Sigmoid colon (tissue), 7 donors: ENCODE data around the gene SORCS1. TPM values are rescaled to one million over a fixed set of nuclear protein-coding genes. Genes with fewer than 3 reads are reported as not detected.

Experiments
- DNase-seq: peaks from one replicate; pipeline ENCODE4 v3.0.0-alpha.2; 2019
- H3K27ac ChIP-seq, 4 donors: fragments of 200-600 bp; sonication (generic); one replicate each; pipeline ENCODE4 v1.5.1; 2016 to 2019; ENCODE audit warnings: mild to moderate bottlenecking in 1 of 4
- H3K27me3 ChIP-seq, 3 donors: fragments of 200-600 bp; sonication (generic); one replicate each; pipeline ENCODE4 v1.5.1; 2019; ENCODE audit warnings: mild to moderate bottlenecking in 1 of 3
- H3K36me3 ChIP-seq, 4 donors: fragments of 200-600 bp; sonication (generic); one replicate each; pipeline ENCODE4 v1.5.1; 2016 to 2019
- H3K4me1 ChIP-seq, 4 donors: fragments of 200-600 bp; sonication (generic); one replicate each; pipeline ENCODE4 v1.5.1; 2017 to 2019
- H3K4me3 ChIP-seq, 4 donors: fragments of 200-600 bp; sonication (generic); one replicate each; pipeline ENCODE4 v1.5.1; 2017 to 2019; ENCODE audit warnings: mild to moderate bottlenecking in 2 of 4, moderate library complexity in 1 of 4
- H3K9me3 ChIP-seq, 4 donors: fragments of 200-600 bp in 3 of 4; sonication (generic) in 3 of 4; one replicate each; pipeline versions ENCODE4 v1.5.1 to v1.6.1; 2013 to 2019
- EP300 ChIP-seq, 4 donors: sonication (generic); formaldehyde crosslinking; IDR thresholded peaks; one replicate each; pipeline ENCODE4 v1.6.1; 2017; ENCODE audit warnings: antibody characterized with exemption in 4 of 4
- POLR2A ChIP-seq, 2 donors: fragments of 450-650 bp; IDR thresholded peaks; one replicate each; pipeline ENCODE4 v1.6.1; 2016; ENCODE audit warnings: antibody characterized with exemption in 2 of 2, mild to moderate bottlenecking in 2 of 2, moderate library complexity in 2 of 2
- POLR2AphosphoS5 ChIP-seq, 4 donors: sonication (generic); formaldehyde crosslinking; IDR thresholded peaks; one replicate each; pipeline ENCODE4 v1.6.1; 2017; ENCODE audit warnings: antibody characterized with exemption in 4 of 4
- WGBS, 2 donors: extraction: QIAGEN DNeasy Blood & Tissue Kit; methylation state at CpG; one replicate each; pipeline ENCODE4 v1.1.7; 2013; 5-methylcytosine and 5-hydroxymethylcytosine counted together
- intact Hi-C: fragments of 100-400 bp; cut with DNase I; formaldehyde crosslinking; loops from one replicate; pipeline ENCODE4 v1.15.1; 2023
- polyA plus RNA-seq, 3 donors: library from polyadenylated mRNA; stranded (reverse); fragments of 200-250 nt; gene quantifications; one replicate each; pipeline ENCODE4 v1.2.3, GENCODE V29; 2013
- total RNA-seq, 4 donors: library from RNA; depleted of rRNA; stranded (reverse); fragments of >200 nt; gene quantifications; one replicate each; pipeline ENCODE4 v1.1.0, GENCODE V29; 2016
- TF ChIP-seq, protein P1 (sequence below), 4 experiments: fragments of 450-650 bp in 3 of 4; fragments of 200-600 bp in 1 of 4; IDR thresholded peaks; one replicate each; pipeline ENCODE4 v1.5.1; 2016 to 2019; ENCODE audit warnings: antibody characterized with exemption in 4 of 4, mild to moderate bottlenecking in 3 of 4, moderate library complexity in 2 of 4
- donor health status: healthy with polysubstance abuse.
- donor health status: Bipolar disorder and iron deficiency.
- donor health status: healthy.

Gene SORCS1
- total and polyA plus RNA-seq, 7 donors: 2.5 to 18.3 (median 8.7) TPM; not detected in 1

DNA sequence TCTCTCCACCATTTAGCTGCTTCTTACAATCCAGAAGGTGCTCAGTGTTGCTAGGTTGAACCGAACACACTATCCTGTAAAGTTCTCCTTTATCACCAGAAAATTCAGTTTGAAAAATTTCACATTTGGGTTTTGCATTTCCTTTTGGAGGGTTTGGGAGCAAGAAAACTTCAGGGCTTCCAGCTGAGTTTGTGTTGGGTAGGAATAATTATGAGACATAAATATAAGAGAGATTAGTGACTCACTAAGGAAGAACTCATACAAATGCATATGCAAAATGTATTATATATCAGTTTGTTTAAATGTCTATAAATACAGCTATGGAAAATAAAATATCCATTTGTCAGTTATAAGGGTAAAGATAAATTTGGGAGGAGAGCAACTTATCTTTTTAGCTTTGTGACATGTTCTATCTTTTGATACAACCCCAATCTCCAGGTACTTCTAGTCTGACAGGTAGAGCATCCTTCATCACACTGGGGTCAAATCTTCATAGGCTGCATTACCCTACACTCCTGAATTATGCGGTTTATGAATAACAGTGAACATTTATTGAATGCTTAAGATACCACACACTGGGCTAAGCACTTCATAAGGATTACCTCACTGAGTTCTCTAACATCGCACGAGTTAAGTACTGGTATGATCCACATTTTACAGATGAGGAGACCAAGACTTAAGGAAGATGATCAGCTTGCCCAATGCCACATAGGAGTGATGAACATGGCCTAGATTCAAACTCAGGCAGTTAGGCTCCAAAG lies 304.4 kb downstream of the SORCS1 start:
- WGBS, 2 donors: 92 to 94% methylated on average over 4 of the region's 4 CpGs
- TF ChIP-seq POLR2A (IDR thresholded peaks at IDR 0.05): no peak
- TF ChIP-seq, protein P1, sequence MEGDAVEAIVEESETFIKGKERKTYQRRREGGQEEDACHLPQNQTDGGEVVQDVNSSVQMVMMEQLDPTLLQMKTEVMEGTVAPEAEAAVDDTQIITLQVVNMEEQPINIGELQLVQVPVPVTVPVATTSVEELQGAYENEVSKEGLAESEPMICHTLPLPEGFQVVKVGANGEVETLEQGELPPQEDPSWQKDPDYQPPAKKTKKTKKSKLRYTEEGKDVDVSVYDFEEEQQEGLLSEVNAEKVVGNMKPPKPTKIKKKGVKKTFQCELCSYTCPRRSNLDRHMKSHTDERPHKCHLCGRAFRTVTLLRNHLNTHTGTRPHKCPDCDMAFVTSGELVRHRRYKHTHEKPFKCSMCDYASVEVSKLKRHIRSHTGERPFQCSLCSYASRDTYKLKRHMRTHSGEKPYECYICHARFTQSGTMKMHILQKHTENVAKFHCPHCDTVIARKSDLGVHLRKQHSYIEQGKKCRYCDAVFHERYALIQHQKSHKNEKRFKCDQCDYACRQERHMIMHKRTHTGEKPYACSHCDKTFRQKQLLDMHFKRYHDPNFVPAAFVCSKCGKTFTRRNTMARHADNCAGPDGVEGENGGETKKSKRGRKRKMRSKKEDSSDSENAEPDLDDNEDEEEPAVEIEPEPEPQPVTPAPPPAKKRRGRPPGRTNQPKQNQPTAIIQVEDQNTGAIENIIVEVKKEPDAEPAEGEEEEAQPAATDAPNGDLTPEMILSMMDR (IDR thresholded peaks at IDR 0.05): no peak
- no peak for TF ChIP-seq POLR2AphosphoS5 (IDR thresholded peaks at IDR 0.05)
- no peak for TF ChIP-seq EP300 (IDR thresholded peaks at IDR 0.05)
- no peak for DNase-seq
- H3K4me3 ChIP-seq: no peak overlapping the region
- H3K9me3 ChIP-seq: no peaks in the 10 kb centered on the region
- no peaks in the 10 kb centered on the region for H3K27me3 ChIP-seq
- no peaks in the 10 kb centered on the region for H3K4me1 ChIP-seq
- no peak overlapping the region for H3K27ac ChIP-seq
- intact Hi-C loops: no loop called here
- no peaks in the 10 kb centered on the region for H3K36me3 ChIP-seq

DNA sequence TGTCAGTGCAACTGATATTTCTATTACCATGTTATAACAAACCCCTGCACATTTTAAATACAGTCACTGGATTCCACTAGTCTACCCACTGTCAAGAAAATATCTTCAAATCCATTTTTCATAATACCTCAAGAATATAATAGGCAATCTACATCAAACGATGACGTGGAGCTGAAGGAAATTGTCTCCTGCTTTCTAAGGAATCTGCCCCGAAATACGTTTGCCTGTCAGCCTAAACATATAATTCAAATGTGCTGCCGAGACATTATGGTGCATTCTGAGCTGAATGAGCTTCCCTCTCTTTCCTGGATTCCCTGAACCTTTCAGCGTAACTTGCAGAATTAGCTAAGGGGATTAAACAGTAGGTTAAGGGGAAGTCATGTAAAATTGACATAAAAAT lies 306.8 kb downstream of the SORCS1 start:
- no peaks in the 10 kb centered on the region for H3K4me1 ChIP-seq
- TF ChIP-seq POLR2AphosphoS5 (IDR thresholded peaks at IDR 0.05): no peak
- TF ChIP-seq POLR2A (IDR thresholded peaks at IDR 0.05): no peak
- TF ChIP-seq EP300 (IDR thresholded peaks at IDR 0.05): no peak
- TF ChIP-seq, protein P1 (IDR thresholded peaks at IDR 0.05): no peak
- no peaks in the 10 kb centered on the region for H3K27me3 ChIP-seq
- 84 to 91% methylated on average over 6 of the region's 6 CpGs for WGBS, 2 donors
- intact Hi-C loops: no loop called here
- H3K9me3 ChIP-seq: peaks cover 0 to 4% (median 0%) of the 10 kb centered on the region in 4 donors
- no peaks in the 10 kb centered on the region for H3K36me3 ChIP-seq
- no peak overlapping the region for H3K4me3 ChIP-seq
- DNase-seq: no peak
- H3K27ac ChIP-seq: no peak overlapping the region

DNA sequence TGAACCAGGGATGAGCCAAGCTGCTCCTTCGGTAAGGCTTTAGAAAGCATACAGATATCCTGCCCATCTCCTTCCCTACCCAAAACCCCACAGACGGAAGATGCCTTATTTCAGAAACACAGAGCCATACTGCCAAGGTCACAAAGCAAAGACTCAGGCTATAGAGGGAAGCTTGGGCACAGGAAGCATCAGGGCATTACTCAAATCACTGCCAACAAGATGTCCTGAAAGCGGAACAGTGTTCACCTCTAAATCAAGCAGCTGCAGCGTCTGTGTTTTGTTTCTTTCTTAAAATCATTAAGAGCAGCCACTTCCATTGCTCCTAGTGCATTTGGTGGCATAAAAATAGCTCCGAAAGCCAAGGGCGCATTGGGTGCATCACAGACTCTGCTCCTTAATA lies 307.3 kb downstream of the SORCS1 start:
- Histone ChIP-seq H3K9me3 (peaks cover 0 to 4% (median 0%) of the 10 kb centered on the region in 4 donors), H3K27me3 (no peaks in the 10 kb centered on the region), H3K27ac (no peak overlapping the region), H3K36me3 (no peaks in the 10 kb centered on the region), H3K4me1 (no peaks in the 10 kb centered on the region), H3K4me3 (no peak overlapping the region)
- WGBS, 2 donors: 77 to 80% methylated on average over 6 of the region's 6 CpGs
- intact Hi-C loops: no loop called here
- no peak for TF ChIP-seq POLR2AphosphoS5 (IDR thresholded peaks at IDR 0.05)
- no peak for TF ChIP-seq POLR2A (IDR thresholded peaks at IDR 0.05)
- TF ChIP-seq, protein P1 (IDR thresholded peaks at IDR 0.05): no peak
- no peak for TF ChIP-seq EP300 (IDR thresholded peaks at IDR 0.05)
- no peak for DNase-seq

DNA sequence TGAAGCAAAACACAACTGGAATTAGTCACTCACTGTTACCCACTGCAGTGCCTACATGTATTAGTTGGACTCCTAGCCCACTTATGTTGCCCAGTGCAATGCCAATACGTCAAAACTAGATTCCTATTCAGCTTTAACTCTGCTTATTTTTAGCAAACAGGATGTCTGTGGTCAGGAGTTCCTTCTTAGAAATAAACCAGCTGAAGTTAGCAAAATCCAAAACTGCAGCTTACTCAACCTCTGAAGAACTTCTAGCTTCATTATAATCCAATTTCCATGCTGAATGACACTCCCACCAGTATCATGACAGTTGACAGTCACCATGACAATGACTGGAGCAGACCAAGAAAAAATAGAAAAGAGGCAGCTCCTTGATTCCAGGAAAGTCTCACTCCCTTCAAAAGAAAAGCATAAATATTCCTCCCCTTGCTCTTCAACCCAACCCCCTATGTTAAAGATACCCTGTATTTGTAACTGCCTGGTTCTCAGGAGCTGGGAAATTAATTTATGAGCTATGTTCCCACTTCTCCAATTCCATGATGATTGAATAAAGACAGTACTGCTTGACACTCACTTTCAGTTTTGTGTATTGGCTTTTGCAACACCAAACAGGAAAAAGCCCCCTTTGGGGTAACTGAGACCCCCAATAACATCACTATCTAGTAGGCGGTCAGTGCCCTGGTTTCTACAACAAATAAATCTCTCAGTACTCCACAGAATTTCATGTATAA lies 327.4 kb downstream of the SORCS1 start:
- H3K36me3 ChIP-seq: no peaks in the 10 kb centered on the region
- no peak for DNase-seq
- no peak overlapping the region for H3K4me3 ChIP-seq
- intact Hi-C loops: no loop called here
- WGBS, 2 donors: 61 to 71% methylated on average over 2 of the region's 2 CpGs
- no peaks in the 10 kb centered on the region for H3K27me3 ChIP-seq
- H3K4me1 ChIP-seq: peaks cover 0 to 9% (median 0%) of the 10 kb centered on the region in 4 donors
- no peak overlapping the region for H3K27ac ChIP-seq
- TF ChIP-seq POLR2AphosphoS5 (IDR thresholded peaks at IDR 0.05): no peak
- TF ChIP-seq EP300 (IDR thresholded peaks at IDR 0.05): no peak
- no peak for TF ChIP-seq POLR2A (IDR thresholded peaks at IDR 0.05)
- TF ChIP-seq, protein P1 (IDR thresholded peaks at IDR 0.05): no peak
- no peaks in the 10 kb centered on the region for H3K9me3 ChIP-seq
